Glutamatergic neuron (in vitro differentiated cells): ENCODE results near the gene PSMD11. TPM values are rescaled to one million over a fixed set of nuclear protein-coding genes. Genes with fewer than 3 reads are reported as not detected.

Source experiments
- DNase-seq: peaks from one replicate; pipeline ENCODE4 v3.0.0; 2022
- H3K27ac Mint-ChIP-seq: one replicate; pipeline ENCODE4 v1.8.0; 2020; ENCODE audit warnings: mild to moderate bottlenecking, mixed read lengths, inconsistent platforms; ENCODE audit not compliant: unreplicated experiment
- H3K27me3 Mint-ChIP-seq: one replicate; pipeline ENCODE4 v1.8.0; 2020; ENCODE audit warnings: mild to moderate bottlenecking, moderate library complexity, mixed read lengths, inconsistent platforms; ENCODE audit not compliant: unreplicated experiment
- H3K36me3 Mint-ChIP-seq: one replicate; pipeline ENCODE4 v1.8.0; 2020; ENCODE audit warnings: mild to moderate bottlenecking, mixed read lengths, inconsistent platforms; ENCODE audit not compliant: unreplicated experiment
- H3K4me1 Mint-ChIP-seq: one replicate; pipeline ENCODE4 v1.8.0; 2020; ENCODE audit warnings: mild to moderate bottlenecking, low read depth, mixed read lengths, inconsistent platforms; ENCODE audit not compliant: unreplicated experiment
- H3K4me3 Mint-ChIP-seq: one replicate; pipeline ENCODE4 v1.8.0; 2020; ENCODE audit warnings: mild to moderate bottlenecking, mixed read lengths, inconsistent platforms; ENCODE audit not compliant: unreplicated experiment
- H3K9me3 Mint-ChIP-seq: one replicate; pipeline ENCODE4 v1.8.0; 2020; ENCODE audit warnings: mild to moderate bottlenecking, moderate library complexity, mixed read lengths, inconsistent platforms; ENCODE audit not compliant: unreplicated experiment
- total RNA-seq: library from RNA; stranded (reverse); fragmentation: NEBNext Ultra II Directional; extraction: Animal tissue kit (Norgen Biotek cat#: 25700); gene quantifications from one replicate; pipeline ENCODE4 v1.2.1, GENCODE V29; 2021; ENCODE audit not compliant: unreplicated experiment
- TF ChIP-seq, protein P1 (sequence below): fragments of 200-600 bp; sonication (generic); IDR thresholded peaks from one replicate; pipeline ENCODE4 v1.5.0; 2021; ENCODE audit not compliant: partially characterized antibody, unreplicated experiment

The PSMD11 gene
- total RNA-seq, 1 donor from 2014 or later: 94.1 TPM

DNA sequence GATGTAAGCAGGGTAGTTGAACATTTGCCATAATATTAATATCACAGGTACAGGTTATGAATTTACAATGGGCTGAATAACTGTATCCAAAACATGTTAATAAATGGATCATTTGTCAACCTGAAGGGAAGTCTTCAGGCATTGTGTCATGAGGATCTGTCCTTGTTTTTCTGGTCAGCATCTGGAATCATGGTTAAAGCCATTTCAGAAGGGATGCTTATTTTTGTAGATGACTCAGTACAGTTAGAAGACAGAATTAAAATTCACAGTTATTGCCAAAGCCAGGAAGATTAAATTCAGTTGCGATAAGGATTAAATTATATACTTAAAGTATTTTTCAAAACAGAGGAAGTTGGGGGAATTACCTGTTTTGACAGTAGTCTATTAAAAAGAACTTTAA is 8.0 kb downstream of the PSMD11 start:
- TF ChIP-seq, protein P1, sequence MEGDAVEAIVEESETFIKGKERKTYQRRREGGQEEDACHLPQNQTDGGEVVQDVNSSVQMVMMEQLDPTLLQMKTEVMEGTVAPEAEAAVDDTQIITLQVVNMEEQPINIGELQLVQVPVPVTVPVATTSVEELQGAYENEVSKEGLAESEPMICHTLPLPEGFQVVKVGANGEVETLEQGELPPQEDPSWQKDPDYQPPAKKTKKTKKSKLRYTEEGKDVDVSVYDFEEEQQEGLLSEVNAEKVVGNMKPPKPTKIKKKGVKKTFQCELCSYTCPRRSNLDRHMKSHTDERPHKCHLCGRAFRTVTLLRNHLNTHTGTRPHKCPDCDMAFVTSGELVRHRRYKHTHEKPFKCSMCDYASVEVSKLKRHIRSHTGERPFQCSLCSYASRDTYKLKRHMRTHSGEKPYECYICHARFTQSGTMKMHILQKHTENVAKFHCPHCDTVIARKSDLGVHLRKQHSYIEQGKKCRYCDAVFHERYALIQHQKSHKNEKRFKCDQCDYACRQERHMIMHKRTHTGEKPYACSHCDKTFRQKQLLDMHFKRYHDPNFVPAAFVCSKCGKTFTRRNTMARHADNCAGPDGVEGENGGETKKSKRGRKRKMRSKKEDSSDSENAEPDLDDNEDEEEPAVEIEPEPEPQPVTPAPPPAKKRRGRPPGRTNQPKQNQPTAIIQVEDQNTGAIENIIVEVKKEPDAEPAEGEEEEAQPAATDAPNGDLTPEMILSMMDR: no peak
- H3K27me3 Mint-ChIP-seq: no peaks in the 10 kb centered on the region
- H3K4me3 Mint-ChIP-seq: no peak overlapping the region
- no peaks in the 10 kb centered on the region for H3K9me3 Mint-ChIP-seq
- H3K4me1 Mint-ChIP-seq: no peaks in the 10 kb centered on the region
- no peak for DNase-seq
- no peak overlapping the region for H3K27ac Mint-ChIP-seq
- no peaks in the 10 kb centered on the region for H3K36me3 Mint-ChIP-seq

DNA sequence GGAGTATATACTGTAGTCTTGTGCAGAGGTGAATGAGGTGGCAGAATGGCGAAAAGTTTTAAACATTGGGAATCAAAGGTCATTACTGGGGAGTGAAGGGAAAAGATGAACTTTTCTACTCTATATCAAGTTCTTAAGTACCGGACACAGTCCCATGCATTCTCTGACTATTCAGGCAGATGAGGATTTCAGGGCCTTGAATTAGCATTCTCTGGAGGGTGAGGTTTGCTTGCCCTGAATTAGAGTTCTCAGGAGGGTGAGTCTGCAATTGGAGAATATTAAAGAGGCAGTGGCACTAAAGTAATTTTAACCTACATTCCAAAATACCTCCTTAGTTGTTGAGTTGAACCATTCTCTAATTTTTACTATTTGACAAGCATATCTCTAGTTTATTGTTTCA is 9.1 kb downstream of the PSMD11 start:
- DNase-seq: no peak
- Mint-ChIP-seq H3K36me3 (no peaks in the 10 kb centered on the region), H3K27ac (no peak overlapping the region), H3K9me3 (no peaks in the 10 kb centered on the region), H3K4me1 (no peaks in the 10 kb centered on the region), H3K27me3 (no peaks in the 10 kb centered on the region), H3K4me3 (no peak overlapping the region)
- TF ChIP-seq, protein P1: no peak

DNA sequence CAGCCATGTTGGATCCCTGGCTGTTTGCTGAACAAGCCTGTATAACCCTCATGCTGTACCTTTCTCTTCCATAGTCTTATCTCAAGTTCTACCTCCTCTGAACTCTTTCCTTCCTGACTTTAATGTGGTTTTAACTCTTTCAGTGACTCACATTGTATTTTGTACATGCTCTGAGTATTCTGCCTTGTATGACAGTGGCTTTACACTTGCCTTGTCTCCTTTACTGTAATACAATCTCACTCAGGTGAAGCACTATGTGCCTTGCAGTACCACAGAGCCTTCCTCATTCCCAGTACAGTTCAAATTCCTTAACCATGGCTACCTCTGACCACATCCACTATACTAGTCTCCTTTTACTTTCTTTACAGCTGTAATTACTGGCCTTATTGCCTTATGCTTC is 14.1 kb downstream of the PSMD11 start:
- Mint-ChIP-seq H3K27ac (no peak overlapping the region), H3K36me3 (no peaks in the 10 kb centered on the region), H3K9me3 (no peaks in the 10 kb centered on the region), H3K4me1 (peaks cover 2% of the 10 kb centered on the region), H3K27me3 (peaks cover 4% of the 10 kb centered on the region), H3K4me3 (no peak overlapping the region)
- TF ChIP-seq, protein P1: no peak
- DNase-seq: no peak

DNA sequence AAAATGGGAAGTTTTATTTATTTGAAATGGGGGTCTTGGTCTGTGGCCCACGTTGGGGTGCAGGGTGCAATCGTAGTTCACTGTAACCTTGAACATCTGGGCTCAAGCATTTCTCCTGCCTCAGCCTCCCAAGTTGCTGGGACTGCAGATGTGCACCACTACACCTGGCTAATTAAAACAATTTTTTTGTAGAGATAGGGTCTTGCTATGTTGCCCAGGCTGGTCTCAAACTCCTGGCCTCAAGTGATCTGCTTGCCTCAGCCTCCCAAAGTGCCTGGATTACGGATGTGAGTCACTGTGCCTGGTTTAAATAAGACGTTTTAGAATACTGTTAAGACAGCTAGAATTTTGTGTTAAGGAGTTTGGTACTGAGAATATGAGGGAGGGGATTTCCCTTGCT is 15.7 kb downstream of the PSMD11 start:
- DNase-seq: no peak
- TF ChIP-seq, protein P1: no peak
- Mint-ChIP-seq H3K36me3 (no peaks in the 10 kb centered on the region), H3K27me3 (peaks cover 4% of the 10 kb centered on the region), H3K27ac (no peak overlapping the region), H3K9me3 (no peaks in the 10 kb centered on the region), H3K4me1 (peaks cover 2% of the 10 kb centered on the region), H3K4me3 (no peak overlapping the region)

DNA sequence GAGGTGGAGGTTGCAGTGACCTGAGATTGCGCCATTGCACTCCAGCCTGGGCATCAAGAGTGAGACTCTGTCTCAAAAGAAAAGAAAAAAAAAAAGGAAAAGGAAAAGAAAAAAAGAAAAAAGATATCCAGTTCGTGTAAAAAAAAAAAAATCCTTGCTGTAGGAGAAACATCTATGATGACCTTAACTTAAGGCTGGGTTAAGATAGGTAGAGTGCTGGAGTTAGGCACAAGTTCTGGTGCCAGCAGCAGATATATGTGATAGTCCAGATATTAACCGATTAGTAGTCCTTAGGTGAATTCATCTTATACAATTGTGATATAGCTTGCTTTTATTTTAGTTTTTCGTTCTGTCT is 17.2 kb downstream of the PSMD11 start:
- H3K27me3 Mint-ChIP-seq: peaks cover 4% of the 10 kb centered on the region
- peaks cover 2% of the 10 kb centered on the region for H3K4me1 Mint-ChIP-seq
- no peak overlapping the region for H3K27ac Mint-ChIP-seq
- no peaks in the 10 kb centered on the region for H3K9me3 Mint-ChIP-seq
- TF ChIP-seq, protein P1: no peak
- DNase-seq: no peak
- no peak overlapping the region for H3K4me3 Mint-ChIP-seq
- no peaks in the 10 kb centered on the region for H3K36me3 Mint-ChIP-seq
